ENCODE results near the gene WNT5A.
A peak's percentile ranks its signal among the peaks of the same experiment; 100 is the strongest.
"Not testable (repeated sequence)": the region's sequence is repeated elsewhere in the genome, so short reads cannot be mapped to it uniquely, and the experiment has no call there.

DNA sequence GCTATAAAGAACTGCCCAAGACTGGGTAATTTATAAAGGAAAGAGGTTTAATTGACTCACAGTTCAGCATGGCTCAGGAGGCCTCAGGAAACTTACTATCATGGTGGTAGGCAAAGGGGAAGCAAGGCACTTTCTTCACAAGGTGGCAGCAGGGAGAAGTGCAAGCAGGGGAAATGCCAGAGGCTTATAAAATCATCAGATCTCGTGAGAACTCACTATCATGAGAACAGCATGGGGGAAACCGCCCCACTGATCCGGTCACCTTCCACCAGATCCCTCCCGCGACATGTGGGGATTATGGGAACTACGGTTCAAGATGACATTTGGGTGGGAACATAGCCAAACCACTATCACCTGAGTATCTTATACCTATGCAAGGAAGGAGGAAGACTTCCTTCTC lies 18.0 kb upstream of the WNT5A start:
- TF ChIP-seq, protein P1, sequence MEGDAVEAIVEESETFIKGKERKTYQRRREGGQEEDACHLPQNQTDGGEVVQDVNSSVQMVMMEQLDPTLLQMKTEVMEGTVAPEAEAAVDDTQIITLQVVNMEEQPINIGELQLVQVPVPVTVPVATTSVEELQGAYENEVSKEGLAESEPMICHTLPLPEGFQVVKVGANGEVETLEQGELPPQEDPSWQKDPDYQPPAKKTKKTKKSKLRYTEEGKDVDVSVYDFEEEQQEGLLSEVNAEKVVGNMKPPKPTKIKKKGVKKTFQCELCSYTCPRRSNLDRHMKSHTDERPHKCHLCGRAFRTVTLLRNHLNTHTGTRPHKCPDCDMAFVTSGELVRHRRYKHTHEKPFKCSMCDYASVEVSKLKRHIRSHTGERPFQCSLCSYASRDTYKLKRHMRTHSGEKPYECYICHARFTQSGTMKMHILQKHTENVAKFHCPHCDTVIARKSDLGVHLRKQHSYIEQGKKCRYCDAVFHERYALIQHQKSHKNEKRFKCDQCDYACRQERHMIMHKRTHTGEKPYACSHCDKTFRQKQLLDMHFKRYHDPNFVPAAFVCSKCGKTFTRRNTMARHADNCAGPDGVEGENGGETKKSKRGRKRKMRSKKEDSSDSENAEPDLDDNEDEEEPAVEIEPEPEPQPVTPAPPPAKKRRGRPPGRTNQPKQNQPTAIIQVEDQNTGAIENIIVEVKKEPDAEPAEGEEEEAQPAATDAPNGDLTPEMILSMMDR (IDR thresholded peaks at IDR 0.05) = peak; percentile 27
- not testable (repeated sequence) for TF ChIP-seq ZFX (IDR thresholded peaks at IDR 0.05; ENCODE audit: borderline replicate concordance)

Measured in 22Rv1 (cell line).